ENCODE data around the gene BUD23. TPM values are rescaled to one million over a fixed set of nuclear protein-coding genes. Genes with fewer than 3 reads are reported as not detected.

The BUD23 gene
- total and polyA plus RNA-seq, 9 of the 15 experiments (the other 6 are each of a cell fraction or from before 2014, with no cell fraction given), result 79.5 to 270 (median 150) TPM

GRCh38 chr7:73667344-73668102, 15.9 kb upstream of the BUD23 start, which contains the start of gene VPS37D (continued):
- TF ChIP-seq VEZF1 (CRISPR knock-in tag; IDR thresholded peaks at IDR 0.05) (peak; percentile 95), RBBP5 (IDR thresholded peaks at IDR 0.05; ENCODE audit: borderline replicate concordance, insufficient read depth, low read length, poor library complexity, severe bottlenecking) (peak; percentile 40), FOXJ2 (tag; IDR thresholded peaks at IDR 0.05) (peak; percentile 35; the same call in 1 of the 2 replicates), ZFX (CRISPR knock-in tag; IDR thresholded peaks at IDR 0.05) (0 out of 2 replicates have a peak, but pooled peaks have one; percentile 39), E2F1 (CRISPR knock-in tag; IDR thresholded peaks at IDR 0.05) (0 out of 2 replicates have a peak, but pooled peaks have one; percentile 47), E2F8 (IDR thresholded peaks at IDR 0.05; ENCODE audit: low read depth, partially characterized antibody) (no peak), ZBTB7A (IDR thresholded peaks at IDR 0.05; ENCODE audit: borderline replicate concordance, control insufficient read depth, low read depth, low read length) (peak; percentile 81; the same call in 1 of the 2 replicates), GABPA (tag; conservative IDR thresholded peaks at IDR 0.05; ENCODE audit: low read depth) (peak; percentile 54; the same call in 1 of the 2 replicates), MTA3 (IDR thresholded peaks at IDR 0.05; ENCODE audit: borderline replicate concordance) (peak; percentile 79), RB1 (IDR thresholded peaks at IDR 0.05; ENCODE audit: low read depth) (peak; percentile 98), HDAC1 (IDR thresholded peaks at IDR 0.05) (peak; percentile 92 to 98), SIX5 (IDR thresholded peaks at IDR 0.05; ENCODE audit: borderline replicate concordance in 1 of 2, insufficient read depth in 1 of 2, low read depth in 1 of 2, low read length in 2 of 2) (no peak; a peak in 1 of 4 replicates), DPF2 (IDR thresholded peaks at IDR 0.05) (peak; percentile 76; the same call in 1 of the 2 replicates), MEIS2 (IDR thresholded peaks at IDR 0.05; ENCODE audit: partially characterized antibody) (peak; percentile 25), CHD2 (IDR thresholded peaks at IDR 0.05; ENCODE audit: low read depth, low read length) (peak; percentile 45; the same call in 1 of the 2 replicates), ADNP (tag; IDR thresholded peaks at IDR 0.05) (peak; percentile 100), RCOR1 (IDR thresholded peaks at IDR 0.05; ENCODE audit: borderline replicate concordance in 1 of 2, low read depth in 2 of 2, low read length in 2 of 2) (peak; percentile 93 to 97), TRIM28 (IDR thresholded peaks at IDR 0.05) (0 out of 2 replicates have a peak, but pooled peaks have one; percentile 60), NRF1 (conservative IDR thresholded peaks at IDR 0.05 in 1 of 2, IDR thresholded peaks at IDR 0.05 in 1 of 2) (peak in 1 of 2 experiments; percentile 68; a peak in 3 of 4 replicates), ZNF197 (CRISPR knock-in tag; IDR thresholded peaks at IDR 0.05; ENCODE audit: low read depth) (0 out of 2 replicates have a peak, but pooled peaks have one; percentile 30), CCNT2 (IDR thresholded peaks at IDR 0.05; ENCODE audit: borderline replicate concordance, extremely low read depth, insufficient read length, low read depth, low read length) (peak; percentile 96), NFIC (IDR thresholded peaks at IDR 0.05) (peak; percentile 83)
